ENCODE results near the gene EML4. TPM values are rescaled to one million over a fixed set of nuclear protein-coding genes. Genes with fewer than 3 reads are reported as not detected.

Gene EML4
- total and polyA plus RNA-seq, 9 donors = 11.6 to 46.5 (median 31.5) TPM

GRCh38 chr2:42261518-42262195 is 92.5 kb downstream of the EML4 start:
- intact Hi-C loops (cut with DNase I) = no loop called here
- no peak overlapping the region for H3K4me3 ChIP-seq
- H3K36me3 ChIP-seq = no peaks in the 10 kb centered on the region
- 91 to 94% (median 93%) methylated on average over 3 of the region's 3 CpGs for WGBS, 3 donors
- TF ChIP-seq EP300 (IDR thresholded peaks at IDR 0.05) (no peak), CTCF (IDR thresholded peaks at IDR 0.05) (no peak), POLR2A (IDR thresholded peaks at IDR 0.05) (no peak)
- H3K27me3 ChIP-seq = no peaks in the 10 kb centered on the region
- no peaks in the 10 kb centered on the region for H3K4me1 ChIP-seq (ENCODE audit: insufficient read depth)
- H3K9me3 ChIP-seq = no peaks in the 10 kb centered on the region
- DNase-seq = no peak
- H3K27ac ChIP-seq = no peak overlapping the region

- DNase-seq = no peak
- intact Hi-C loops (cut with DNase I) = no loop called here
- TF ChIP-seq POLR2A (IDR thresholded peaks at IDR 0.05) (no peak), CTCF (IDR thresholded peaks at IDR 0.05) (no peak), EP300 (IDR thresholded peaks at IDR 0.05) (no peak)
- no peaks in the 10 kb centered on the region for H3K36me3 ChIP-seq
- no peaks in the 10 kb centered on the region for H3K4me1 ChIP-seq (ENCODE audit: insufficient read depth)
- H3K27ac ChIP-seq = no peak overlapping the region
- 96 to 99% (median 98%) methylated on average over 4 of the region's 4 CpGs for whole genome bisulfite sequencing, 3 donors
- H3K27me3 ChIP-seq = no peaks in the 10 kb centered on the region
- no peaks in the 10 kb centered on the region for H3K9me3 ChIP-seq
- no peak overlapping the region for H3K4me3 ChIP-seq
These were observed 97.1 kb downstream of the EML4 start for GRCh38 chr2:42266236-42266635.

DNA sequence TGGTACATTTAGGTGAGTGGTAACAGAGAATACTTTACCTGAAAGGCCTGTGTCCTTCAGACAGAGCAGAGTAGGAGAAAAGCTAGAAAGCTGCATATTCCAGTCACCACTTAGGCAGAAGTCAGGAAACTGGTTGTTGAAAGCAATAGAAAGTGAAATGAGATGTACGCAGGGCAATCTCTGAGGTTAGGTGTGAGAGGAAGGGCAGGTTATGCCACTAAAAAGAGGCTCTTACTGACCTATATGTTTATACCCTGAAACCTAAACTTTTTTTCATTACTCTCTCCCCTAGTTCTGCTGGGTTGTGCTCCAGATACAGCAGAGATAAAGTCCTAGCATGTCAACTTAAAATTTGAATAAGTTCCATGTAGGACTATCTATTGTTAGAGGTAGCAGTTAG is 98.4 kb downstream of the EML4 start:
- intact Hi-C loops (cut with DNase I) = no loop called here
- TF ChIP-seq POLR2A (IDR thresholded peaks at IDR 0.05) = no peak
- TF ChIP-seq CTCF (IDR thresholded peaks at IDR 0.05) = no peak
- no peak for TF ChIP-seq EP300 (IDR thresholded peaks at IDR 0.05)
- no peak overlapping the region for H3K27ac ChIP-seq

GRCh38 chr2:42268528-42269151 is 99.5 kb downstream of the EML4 start:
- no peak overlapping the region for H3K27ac ChIP-seq
- DNase-seq = no peak
- H3K4me1 ChIP-seq (ENCODE audit: insufficient read depth) = peaks cover 1% of the 10 kb centered on the region
- 91 to 96% (median 94%) methylated on average over 5 of the region's 5 CpGs for WGBS, 3 donors
- H3K9me3 ChIP-seq = no peaks in the 10 kb centered on the region
- intact Hi-C loops (cut with DNase I) = no loop called here
- TF ChIP-seq EP300 (IDR thresholded peaks at IDR 0.05) (no peak), POLR2A (IDR thresholded peaks at IDR 0.05) (no peak), CTCF (IDR thresholded peaks at IDR 0.05) (no peak)
- H3K36me3 ChIP-seq = no peaks in the 10 kb centered on the region
- H3K4me3 ChIP-seq = no peak overlapping the region
- H3K27me3 ChIP-seq = no peaks in the 10 kb centered on the region

More for the DNA sequence above, 98.4 kb downstream of the EML4 start:
- WGBS, 3 donors = 43 to 95% (median 43%) methylated on average over 1 of the region's 1 CpG
- Histone ChIP-seq H3K4me1 (ENCODE audit: insufficient read depth) (peaks cover 1% of the 10 kb centered on the region), H3K36me3 (no peaks in the 10 kb centered on the region), H3K27me3 (no peaks in the 10 kb centered on the region), H3K9me3 (no peaks in the 10 kb centered on the region), H3K4me3 (no peak overlapping the region)
- DNase-seq = no peak

All from ovary (tissue), 9 donors.